Neural progenitor cell (in vitro differentiated cells): ENCODE results near the gene HSD3B7. TPM values are rescaled to one million over a fixed set of nuclear protein-coding genes. Genes with fewer than 3 reads are reported as not detected.

ENCODE experiments used
- DNase-seq: peaks from one replicate; pipeline ENCODE4 v3.0.0-alpha.2; 2016; ENCODE audit warnings: low spot score
- H2AFZ ChIP-seq: fragments of 200-600 bp; sonication (generic); replicated peaks from 2 replicates; pipeline ENCODE4 v1.6.1; 2016; ENCODE audit warnings: antibody characterized with exemption
- H3F3A ChIP-seq: fragments of 200-600 bp; sonication (generic); 2 replicates; pipeline ENCODE4 v1.6.1; 2016; ENCODE audit warnings: antibody characterized with exemption, low read depth
- H3K27ac ChIP-seq: fragments of 200-600 bp; sonication (generic); 2 replicates; pipeline ENCODE4 v1.5.1; 2016; ENCODE audit warnings: mild to moderate bottlenecking
- H3K27me3 ChIP-seq: fragments of 200-600 bp; sonication (generic); 2 replicates; pipeline ENCODE4 v1.6.1; 2016; ENCODE audit warnings: mild to moderate bottlenecking, moderate library complexity
- H3K36me3 ChIP-seq: fragments of 200-600 bp; sonication (generic); 2 replicates; pipeline ENCODE4 v1.5.1; 2016
- H3K4me1 ChIP-seq: fragments of 200-600 bp; sonication (generic); 2 replicates; pipeline ENCODE4 v1.6.1; 2016; ENCODE audit warnings: mixed run types
- H3K4me2 ChIP-seq: fragments of 200-600 bp; sonication (generic); 2 replicates; pipeline ENCODE4 v1.6.1; 2016
- H3K4me3 ChIP-seq: fragments of 200-600 bp; sonication (generic); 2 replicates; pipeline ENCODE4 v1.5.1; 2016
- H3K79me2 ChIP-seq: fragments of 200-600 bp; sonication (generic); 2 replicates; pipeline ENCODE4 v1.6.1; 2016; ENCODE audit warnings: low read depth
- H3K9ac ChIP-seq: fragments of 200-600 bp; sonication (generic); 2 replicates; pipeline ENCODE4 v1.6.1; 2016
- H3K9me3 ChIP-seq: fragments of 200-600 bp; sonication (generic); 2 replicates; pipeline ENCODE4 v1.5.1; 2016; ENCODE audit warnings: low read depth
- H4K20me1 ChIP-seq: fragments of 200-600 bp; sonication (generic); 2 replicates; pipeline ENCODE4 v1.6.1; 2016; ENCODE audit warnings: low read depth
- H3K27ac Mint-ChIP-seq: 3 replicates; pipeline ENCODE4 v1.8.0; 2021; ENCODE audit warnings: mixed read lengths
- H3K27me3 Mint-ChIP-seq: 2 replicates; pipeline ENCODE4 v1.8.0; 2022; ENCODE audit warnings: low read depth, mild to moderate bottlenecking, inconsistent platforms, moderate library complexity, mixed read lengths; ENCODE audit not compliant: insufficient read depth
- H3K36me3 Mint-ChIP-seq: 3 replicates; pipeline ENCODE4 v1.8.0; 2021; ENCODE audit warnings: mixed read lengths
- H3K4me1 Mint-ChIP-seq: 3 replicates; pipeline ENCODE4 v1.8.0; 2021; ENCODE audit warnings: mixed read lengths
- H3K4me3 Mint-ChIP-seq: 3 replicates; pipeline ENCODE4 v1.8.0; 2021; ENCODE audit warnings: mild to moderate bottlenecking, moderate library complexity, mixed read lengths
- H3K9me3 Mint-ChIP-seq: 3 replicates; pipeline ENCODE4 v1.8.0; 2020; ENCODE audit warnings: mixed read lengths
- EZH2 ChIP-seq: fragments of 200-600 bp; sonication (generic); IDR thresholded peaks from 2 replicates; pipeline ENCODE4 v1.6.1; 2017; ENCODE audit warnings: antibody characterized with exemption, mild to moderate bottlenecking, moderate library complexity
- EZH2phosphoT487 ChIP-seq: fragments of 200-600 bp; sonication (generic); IDR thresholded peaks from 2 replicates; pipeline ENCODE4 v1.6.1; 2017; ENCODE audit warnings: antibody characterized with exemption
- total RNA-seq: library from RNA; depleted of rRNA; stranded (reverse); fragments of >200 nt; gene quantifications from 2 replicates; pipeline ENCODE4 v1.2.3, GENCODE V29; 2015; ENCODE audit warnings: low replicate concordance
- TF ChIP-seq, protein P1 (sequence below): fragments of 200-600 bp; sonication (generic); IDR thresholded peaks from 2 replicates; pipeline ENCODE4 v1.5.1; 2017; ENCODE audit warnings: antibody characterized with exemption, mild to moderate bottlenecking

Gene HSD3B7
- total RNA-seq, 1 donor from 2014 or later: 1.4 TPM

- peaks cover 10% of the 10 kb centered on the region for H4K20me1 ChIP-seq
- no peaks in the 10 kb centered on the region for H3K4me1 ChIP-seq
- H3K36me3 ChIP-seq: no peaks in the 10 kb centered on the region
- no peak for DNase-seq
- Mint-ChIP-seq H3K9me3 (no peaks in the 10 kb centered on the region), H3K36me3 (peaks cover 27% of the 10 kb centered on the region), H3K27ac (no peak overlapping the region), H3K4me1 (no peaks in the 10 kb centered on the region), H3K27me3 (peaks cover 9% of the 10 kb centered on the region), H3K4me3 (no peak overlapping the region)
- H2AFZ ChIP-seq: no peak overlapping the region
- no peak overlapping the region for H3K9ac ChIP-seq
- H3K79me2 ChIP-seq: no peaks in the 10 kb centered on the region
- H3K27ac ChIP-seq: no peak overlapping the region
- no peak for TF ChIP-seq EZH2phosphoT487
- TF ChIP-seq, protein P1, sequence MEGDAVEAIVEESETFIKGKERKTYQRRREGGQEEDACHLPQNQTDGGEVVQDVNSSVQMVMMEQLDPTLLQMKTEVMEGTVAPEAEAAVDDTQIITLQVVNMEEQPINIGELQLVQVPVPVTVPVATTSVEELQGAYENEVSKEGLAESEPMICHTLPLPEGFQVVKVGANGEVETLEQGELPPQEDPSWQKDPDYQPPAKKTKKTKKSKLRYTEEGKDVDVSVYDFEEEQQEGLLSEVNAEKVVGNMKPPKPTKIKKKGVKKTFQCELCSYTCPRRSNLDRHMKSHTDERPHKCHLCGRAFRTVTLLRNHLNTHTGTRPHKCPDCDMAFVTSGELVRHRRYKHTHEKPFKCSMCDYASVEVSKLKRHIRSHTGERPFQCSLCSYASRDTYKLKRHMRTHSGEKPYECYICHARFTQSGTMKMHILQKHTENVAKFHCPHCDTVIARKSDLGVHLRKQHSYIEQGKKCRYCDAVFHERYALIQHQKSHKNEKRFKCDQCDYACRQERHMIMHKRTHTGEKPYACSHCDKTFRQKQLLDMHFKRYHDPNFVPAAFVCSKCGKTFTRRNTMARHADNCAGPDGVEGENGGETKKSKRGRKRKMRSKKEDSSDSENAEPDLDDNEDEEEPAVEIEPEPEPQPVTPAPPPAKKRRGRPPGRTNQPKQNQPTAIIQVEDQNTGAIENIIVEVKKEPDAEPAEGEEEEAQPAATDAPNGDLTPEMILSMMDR: no peak
- TF ChIP-seq EZH2: no peak
- peaks cover 5% of the 10 kb centered on the region for H3F3A ChIP-seq
- H3K4me2 ChIP-seq: no peak overlapping the region
- no peak overlapping the region for H3K4me3 ChIP-seq
- no peaks in the 10 kb centered on the region for H3K27me3 ChIP-seq
- H3K9me3 ChIP-seq: no peaks in the 10 kb centered on the region
These were observed 5.6 kb upstream of the HSD3B7 start for GRCh38 chr16:30979170-30980022.

GRCh38 chr16:30980023-30980371 lies 5.0 kb upstream of the HSD3B7 start:
- no peaks in the 10 kb centered on the region for H3K4me1 ChIP-seq
- TF ChIP-seq, protein P1: no peak
- TF ChIP-seq EZH2 (no peak), EZH2phosphoT487 (no peak)
- no peaks in the 10 kb centered on the region for H3K79me2 ChIP-seq
- peaks cover 10% of the 10 kb centered on the region for H3F3A ChIP-seq
- no peak overlapping the region for H2AFZ ChIP-seq
- peaks cover 14% of the 10 kb centered on the region for H4K20me1 ChIP-seq
- Mint-ChIP-seq H3K27ac (no peak overlapping the region), H3K4me3 (no peak overlapping the region), H3K27me3 (peaks cover 9% of the 10 kb centered on the region), H3K36me3 (peaks cover 26% of the 10 kb centered on the region), H3K4me1 (no peaks in the 10 kb centered on the region), H3K9me3 (no peaks in the 10 kb centered on the region)
- DNase-seq: no peak
- no peaks in the 10 kb centered on the region for H3K27me3 ChIP-seq
- no peaks in the 10 kb centered on the region for H3K36me3 ChIP-seq
- H3K9me3 ChIP-seq: no peaks in the 10 kb centered on the region
- H3K4me3 ChIP-seq: no peak overlapping the region
- H3K27ac ChIP-seq: no peak overlapping the region
- H3K9ac ChIP-seq: no peak overlapping the region
- no peak overlapping the region for H3K4me2 ChIP-seq

GRCh38 chr16:30980434-30980833 lies 4.6 kb upstream of the HSD3B7 start:
- Histone ChIP-seq H3K4me2 (no peak overlapping the region), H3K27ac (no peak overlapping the region), H3K27me3 (no peaks in the 10 kb centered on the region), H3K9ac (no peak overlapping the region), H3K9me3 (no peaks in the 10 kb centered on the region), H2AFZ (no peak overlapping the region), H3K36me3 (no peaks in the 10 kb centered on the region), H3K4me3 (no peak overlapping the region), H4K20me1 (peaks cover 14% of the 10 kb centered on the region), H3K79me2 (no peaks in the 10 kb centered on the region), H3F3A (peaks cover 10% of the 10 kb centered on the region), H3K4me1 (no peaks in the 10 kb centered on the region)
- Mint-ChIP-seq H3K4me3 (no peak overlapping the region), H3K4me1 (no peaks in the 10 kb centered on the region), H3K27me3 (peaks cover 9% of the 10 kb centered on the region), H3K9me3 (no peaks in the 10 kb centered on the region), H3K36me3 (peaks cover 26% of the 10 kb centered on the region), H3K27ac (no peak overlapping the region)
- DNase-seq: no peak
- no peak for TF ChIP-seq EZH2
- TF ChIP-seq, protein P1: no peak
- TF ChIP-seq EZH2phosphoT487: no peak
